GM12878 (cell line): ENCODE results near the gene HINT3. TPM values are rescaled to one million over a fixed set of nuclear protein-coding genes. Genes with fewer than 3 reads are reported as not detected.

ENCODE experiments used
- ATF7 ChIP-seq: fragments of 450-650 bp; IDR thresholded peaks from 2 replicates; pipeline ENCODE4 v1.6.1; 2016; ENCODE audit warnings: low read depth, mild to moderate bottlenecking
- CEBPZ ChIP-seq: fragments of 150-350 bp; IDR thresholded peaks from 2 replicates; pipeline ENCODE4 v1.6.1; 2016; ENCODE audit warnings: low read depth, low read length
- CHD1 ChIP-seq: IDR thresholded peaks from 2 replicates; pipeline ENCODE4 v1.6.1; 2012; ENCODE audit warnings: low read depth, low read length, improper control_type of control experiment
- E4F1 ChIP-seq: fragments of 450-650 bp; IDR thresholded peaks from 2 replicates; pipeline ENCODE4 v1.6.1; 2018; ENCODE audit warnings: borderline replicate concordance, mild to moderate bottlenecking; ENCODE audit not compliant: partially characterized antibody
- FOS ChIP-seq: IDR thresholded peaks from 3 replicates; pipeline ENCODE4 v1.6.1; 2011; ENCODE audit warnings: borderline replicate concordance; ENCODE audit not compliant: insufficient read length; ENCODE audit errors: extremely low read depth
- HSF1 ChIP-seq: fragments of 150-350 bp; IDR thresholded peaks from 2 replicates; pipeline ENCODE4 v1.6.1; 2014; ENCODE audit warnings: mild to moderate bottlenecking, low read depth, low read length
- MAX ChIP-seq: IDR thresholded peaks from 2 replicates; pipeline ENCODE4 v1.6.1; 2012; ENCODE audit warnings: low read depth, low read length, improper control_type of control experiment
- MEF2A ChIP-seq: IDR thresholded peaks from 2 replicates; pipeline ENCODE4 v1.6.1; 2011; ENCODE audit warnings: low read depth, mild to moderate bottlenecking, low read length, moderate library complexity; ENCODE audit not compliant: insufficient read depth
- MTA2 ChIP-seq: fragments of 450-650 bp; IDR thresholded peaks from 2 replicates; pipeline ENCODE4 v1.6.1; 2016; ENCODE audit warnings: low read depth, mild to moderate bottlenecking, moderate library complexity
- PAX5 ChIP-seq: IDR thresholded peaks from 2 replicates; pipeline ENCODE4 v1.6.1; 2011; ENCODE audit warnings: low read depth, low read length, borderline replicate concordance
- SREBF2 ChIP-seq: IDR thresholded peaks from 2 replicates; pipeline ENCODE4 v1.6.1; 2012; ENCODE audit warnings: mild to moderate bottlenecking, low read length
- SUZ12 ChIP-seq: fragments of 200-600 bp; sonication (generic); IDR thresholded peaks from one replicate; pipeline ENCODE4 v1.6.1; 2018; ENCODE audit warnings: antibody characterized with exemption, mild to moderate bottlenecking; ENCODE audit not compliant: unreplicated experiment
- TCF7 ChIP-seq: IDR thresholded peaks from 2 replicates; pipeline ENCODE4 v1.6.1; 2014; ENCODE audit warnings: antibody characterized with exemption, borderline replicate concordance
- ZBTB11 ChIP-seq: fragments of 450-650 bp; formaldehyde crosslinking; IDR thresholded peaks from 2 replicates; pipeline ENCODE4 v1.5.0; 2022; ENCODE audit warnings: mild to moderate bottlenecking, missing genetic modification characterization
- polyA plus RNA-seq, 11 experiments: library from polyadenylated mRNA; depleted of rRNA in 4 of 11; unstranded in 6 of 11; stranded (reverse) in 5 of 11; fragments of >200 nt; fragmentation: Nextera tagmentation in 4 of 11; fragmentation: Illumina TruSeq in 1 of 11; extraction: Ambion mirVana in 4 of 11; extraction: Trizol in 1 of 11; gene quantifications; 1 replicate in 1 of 11; 2 replicates in 10 of 11; pipeline versions ENCODE4 v1.2.1 to v1.2.3, GENCODE V29; 2011 to 2016; ENCODE audit warnings: inconsistent platforms in 2 of 11, missing spikeins in 2 of 11, low read depth in 1 of 11
- total RNA-seq, 4 experiments: library from RNA; depleted of rRNA in 3 of 4; stranded (reverse); fragments of >200 nt in 3 of 4; fragmentation: Illumina TruSeq in 1 of 4; extraction: Trizol in 1 of 4; gene quantifications; 2 replicates each; pipeline versions ENCODE4 v1.2.1 to v1.2.3, GENCODE V29; 2013 to 2021

The HINT3 gene
- total and polyA plus RNA-seq, 10 of the 15 experiments (the other 5 are each of a cell fraction or from before 2014, with no cell fraction given): 0.72 to 9.1 (median 5.4) TPM

DNA sequence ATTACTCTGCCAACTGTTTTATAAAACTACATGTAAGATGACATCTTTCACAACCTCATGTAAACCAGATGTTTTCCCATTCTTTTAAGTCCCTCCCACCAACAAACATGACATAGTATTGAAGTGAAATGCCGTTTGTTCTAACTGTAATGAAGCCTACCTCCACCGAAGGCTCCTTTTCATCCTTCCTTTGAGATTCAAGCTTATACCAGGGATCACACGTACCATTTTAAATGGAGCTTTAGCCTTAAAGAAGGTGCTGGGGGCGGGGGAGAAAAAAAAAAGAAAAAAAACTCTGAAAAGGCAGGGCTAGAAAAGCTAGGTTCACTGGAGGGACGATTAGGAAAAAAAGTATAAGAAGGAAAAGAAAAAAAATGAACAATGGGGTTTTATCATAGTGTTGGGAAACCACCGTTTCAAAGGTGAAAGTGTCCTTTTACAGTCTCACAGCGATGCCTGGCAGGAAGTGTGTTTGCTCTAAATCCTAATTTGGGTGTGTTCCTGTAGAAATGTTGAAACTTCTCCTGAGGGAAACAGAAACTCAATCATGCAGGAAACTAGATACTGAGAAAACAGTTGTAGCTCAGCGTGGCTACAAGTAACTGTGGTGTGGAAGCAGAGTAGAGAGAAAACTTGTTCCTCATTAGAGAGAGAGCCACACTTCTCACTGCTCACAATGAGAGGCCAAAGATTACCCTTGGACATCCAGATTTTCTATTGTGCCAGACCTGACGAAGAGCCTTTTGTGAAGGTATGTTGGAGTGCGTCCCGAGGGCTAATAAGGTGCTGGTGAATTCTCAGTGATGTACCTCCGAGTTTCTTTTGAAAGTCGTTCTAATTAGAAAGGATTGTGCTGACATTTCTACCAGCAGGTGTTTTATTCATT lies 37.6 kb upstream of the HINT3 start (continued):
- no peak for TF ChIP-seq HSF1
- TF ChIP-seq SUZ12: no peak
- TF ChIP-seq FOS: no peak
- 0 out of 2 replicates have a peak, but pooled peaks have one; percentile 6 for TF ChIP-seq MEF2A
- no peak; the same call in 1 of the 2 replicates for TF ChIP-seq MAX
- TF ChIP-seq ATF7: peak; percentile 51
- TF ChIP-seq CEBPZ: no peak
- TF ChIP-seq SREBF2: no peak
- peak; percentile 54; the same call in 1 of the 2 replicates for TF ChIP-seq PAX5
- TF ChIP-seq ZBTB11 (CRISPR knock-in tag): no peak
- TF ChIP-seq TCF7: no peak
- TF ChIP-seq MTA2: peak; percentile 68
- TF ChIP-seq E4F1: no peak
- no peak for TF ChIP-seq CHD1
